LNCAP (cell line): ENCODE data around the gene IRX6.
A peak's percentile ranks its signal among the peaks of the same experiment; 100 is the strongest.

Source experiments
- TF ChIP-seq, protein P1 (sequence below): fragments of 450-650 bp; IDR thresholded peaks from 2 replicates; pipeline ENCODE4 v1.5.1; 2017; ENCODE audit warnings: mild to moderate bottlenecking

IRX6 gene

DNA sequence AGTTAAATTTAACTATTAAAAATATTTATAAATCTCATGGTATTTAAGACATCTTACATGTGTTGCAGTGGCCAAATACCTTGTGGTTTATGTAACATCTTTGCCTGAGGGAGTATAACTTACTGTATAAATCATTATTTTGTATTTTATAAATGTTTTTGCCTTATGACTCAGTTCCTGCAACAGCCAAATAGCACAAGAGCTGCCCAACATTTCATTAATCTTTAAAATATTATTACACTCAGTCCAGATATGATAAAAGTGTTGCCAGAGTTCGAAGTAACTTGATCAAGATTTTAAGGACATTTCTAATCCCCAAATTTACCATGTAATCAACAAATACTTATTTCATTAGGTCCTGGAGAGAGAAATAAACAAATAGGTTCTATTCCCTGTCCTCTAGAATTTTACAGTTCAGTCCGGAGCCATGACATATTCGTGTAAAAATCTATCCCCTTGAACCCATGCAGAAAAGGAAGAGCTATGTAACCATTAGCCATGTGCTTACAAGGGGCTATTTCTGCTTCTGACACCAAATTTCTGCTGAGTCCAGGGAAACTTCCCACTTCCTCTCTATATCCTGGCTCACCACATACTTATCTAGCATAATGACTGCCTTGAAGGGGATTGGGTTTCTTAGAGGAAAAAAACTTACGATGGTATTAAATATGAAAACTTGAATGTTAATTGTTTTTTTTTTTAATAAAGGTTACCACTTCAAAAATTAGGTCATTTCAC is 44.0 kb downstream of the IRX6 start:
- TF ChIP-seq, protein P1, sequence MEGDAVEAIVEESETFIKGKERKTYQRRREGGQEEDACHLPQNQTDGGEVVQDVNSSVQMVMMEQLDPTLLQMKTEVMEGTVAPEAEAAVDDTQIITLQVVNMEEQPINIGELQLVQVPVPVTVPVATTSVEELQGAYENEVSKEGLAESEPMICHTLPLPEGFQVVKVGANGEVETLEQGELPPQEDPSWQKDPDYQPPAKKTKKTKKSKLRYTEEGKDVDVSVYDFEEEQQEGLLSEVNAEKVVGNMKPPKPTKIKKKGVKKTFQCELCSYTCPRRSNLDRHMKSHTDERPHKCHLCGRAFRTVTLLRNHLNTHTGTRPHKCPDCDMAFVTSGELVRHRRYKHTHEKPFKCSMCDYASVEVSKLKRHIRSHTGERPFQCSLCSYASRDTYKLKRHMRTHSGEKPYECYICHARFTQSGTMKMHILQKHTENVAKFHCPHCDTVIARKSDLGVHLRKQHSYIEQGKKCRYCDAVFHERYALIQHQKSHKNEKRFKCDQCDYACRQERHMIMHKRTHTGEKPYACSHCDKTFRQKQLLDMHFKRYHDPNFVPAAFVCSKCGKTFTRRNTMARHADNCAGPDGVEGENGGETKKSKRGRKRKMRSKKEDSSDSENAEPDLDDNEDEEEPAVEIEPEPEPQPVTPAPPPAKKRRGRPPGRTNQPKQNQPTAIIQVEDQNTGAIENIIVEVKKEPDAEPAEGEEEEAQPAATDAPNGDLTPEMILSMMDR = no peak

DNA sequence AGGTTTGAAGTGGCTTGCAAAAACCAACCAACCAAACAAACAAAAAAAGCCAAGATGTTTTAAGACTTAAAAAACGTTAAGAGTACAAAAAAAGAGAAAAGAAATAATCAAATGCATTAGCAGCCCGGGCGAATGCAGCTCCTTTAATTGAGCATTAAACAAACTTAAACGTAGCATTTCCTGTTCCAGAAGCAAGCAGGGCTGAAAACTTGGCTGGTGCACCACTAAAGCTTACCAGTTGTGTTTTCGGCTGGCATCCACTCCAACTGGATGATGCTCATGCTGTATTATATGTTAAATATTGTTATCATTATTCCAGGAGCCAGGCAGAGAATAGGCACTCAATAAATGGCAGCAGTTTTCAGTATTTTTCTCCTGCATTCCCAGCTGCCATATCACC is 45.1 kb downstream of the IRX6 start:
- TF ChIP-seq, protein P1 = no peak

DNA sequence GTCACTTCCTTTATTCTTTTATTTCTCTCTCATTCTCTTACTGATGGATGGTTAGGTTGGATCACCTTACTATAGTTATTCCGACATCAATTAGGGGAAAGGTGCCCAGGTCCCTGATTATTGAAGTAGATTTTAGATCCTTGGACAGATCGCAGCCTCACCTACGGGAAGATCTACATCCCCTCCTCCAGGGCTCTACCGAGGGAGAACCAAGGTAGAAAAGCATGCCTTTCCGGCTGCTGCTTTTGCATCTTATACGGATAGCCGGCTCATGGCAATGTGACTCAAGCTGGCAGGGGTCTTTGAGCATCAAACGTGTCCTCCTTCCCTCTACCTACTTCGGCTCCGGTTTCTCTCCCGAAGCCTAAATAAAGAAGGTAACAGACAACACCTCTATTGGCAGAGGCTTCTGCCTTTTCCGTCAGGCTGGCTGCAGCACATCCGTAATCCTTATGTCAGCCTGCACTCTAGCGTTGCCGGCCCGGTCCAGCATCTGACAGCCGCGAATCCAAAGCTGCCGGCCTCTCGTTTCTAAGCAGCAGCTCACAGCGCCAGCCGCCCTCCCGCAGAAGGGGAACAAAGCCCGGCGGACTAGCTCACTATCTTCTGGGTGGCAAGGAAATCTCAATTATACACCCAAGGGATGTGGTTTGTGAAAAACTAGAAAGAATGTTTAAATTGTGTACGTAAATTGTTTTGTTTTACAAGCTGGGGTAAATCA is 46.9 kb downstream of the IRX6 start:
- TF ChIP-seq, protein P1 = peak; percentile 85

DNA sequence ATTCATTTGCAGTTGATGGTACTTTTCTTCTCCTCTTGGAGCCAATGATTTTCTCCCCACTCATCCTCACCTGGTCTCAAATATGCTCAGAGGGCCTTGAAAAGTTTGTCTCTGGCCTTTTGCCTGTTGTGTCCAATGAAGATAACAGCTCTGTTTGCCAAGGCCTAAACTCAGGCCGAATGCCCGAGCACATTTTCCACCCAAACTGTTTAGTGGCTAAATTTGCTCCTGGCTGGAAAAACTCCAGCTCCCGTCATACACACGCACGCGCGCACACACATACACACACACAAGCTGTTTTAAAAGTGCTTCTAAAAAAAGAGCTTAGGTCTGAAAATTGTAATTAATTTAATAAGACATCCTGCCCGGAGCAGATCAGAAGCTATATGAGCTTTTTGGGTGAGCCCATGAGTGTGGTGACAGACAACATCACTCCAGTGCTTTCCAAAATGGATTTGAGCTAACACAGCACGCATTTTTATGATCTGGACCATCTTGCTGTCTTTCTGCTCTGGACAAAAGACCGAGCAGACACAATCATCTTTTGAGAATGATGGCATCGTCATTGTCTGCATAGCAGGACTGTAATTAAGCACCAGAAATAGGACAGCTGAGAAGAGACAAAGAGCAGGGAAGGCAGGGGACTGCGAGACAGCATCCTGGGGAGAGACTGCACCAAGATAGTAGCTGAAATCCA is 48.9 kb downstream of the IRX6 start:
- TF ChIP-seq, protein P1 = no peak

DNA sequence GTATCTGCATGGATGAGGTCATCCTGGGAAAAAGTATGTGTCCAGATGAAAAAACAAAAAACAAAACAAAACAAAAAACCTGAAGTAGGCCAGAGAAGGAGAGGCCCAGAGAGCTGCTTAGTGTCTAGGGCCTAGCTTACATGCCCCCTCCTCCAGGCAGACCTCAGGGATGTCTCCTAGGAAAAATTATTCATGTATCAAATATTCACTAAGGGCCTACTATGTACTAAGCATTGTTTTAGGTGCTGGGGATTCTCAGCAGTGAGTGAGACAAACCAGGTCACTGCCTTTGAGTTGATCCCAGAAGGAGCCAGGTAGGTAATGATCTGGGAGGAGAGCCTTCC is 49.5 kb downstream of the IRX6 start:
- TF ChIP-seq, protein P1 = no peak

DNA sequence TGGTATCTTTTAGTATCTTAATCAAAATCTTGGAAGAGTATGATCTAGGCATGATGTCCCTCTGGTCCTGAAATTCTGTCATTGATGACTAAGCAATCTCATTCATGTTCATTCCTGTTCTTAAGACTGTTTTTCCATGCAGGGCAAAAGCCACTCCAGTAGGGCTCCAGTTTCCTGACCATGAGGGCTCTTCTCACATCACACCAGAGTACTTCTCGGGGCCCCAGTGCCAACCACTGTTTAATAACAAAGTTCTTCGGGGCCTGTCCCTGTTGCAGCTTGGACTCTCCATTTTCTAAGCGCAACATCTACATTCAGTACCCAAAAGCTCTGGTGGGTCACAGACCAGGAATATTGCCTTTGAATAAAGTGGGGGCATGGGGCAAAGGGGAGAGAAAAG is 52.0 kb downstream of the IRX6 start:
- TF ChIP-seq, protein P1 = no peak

DNA sequence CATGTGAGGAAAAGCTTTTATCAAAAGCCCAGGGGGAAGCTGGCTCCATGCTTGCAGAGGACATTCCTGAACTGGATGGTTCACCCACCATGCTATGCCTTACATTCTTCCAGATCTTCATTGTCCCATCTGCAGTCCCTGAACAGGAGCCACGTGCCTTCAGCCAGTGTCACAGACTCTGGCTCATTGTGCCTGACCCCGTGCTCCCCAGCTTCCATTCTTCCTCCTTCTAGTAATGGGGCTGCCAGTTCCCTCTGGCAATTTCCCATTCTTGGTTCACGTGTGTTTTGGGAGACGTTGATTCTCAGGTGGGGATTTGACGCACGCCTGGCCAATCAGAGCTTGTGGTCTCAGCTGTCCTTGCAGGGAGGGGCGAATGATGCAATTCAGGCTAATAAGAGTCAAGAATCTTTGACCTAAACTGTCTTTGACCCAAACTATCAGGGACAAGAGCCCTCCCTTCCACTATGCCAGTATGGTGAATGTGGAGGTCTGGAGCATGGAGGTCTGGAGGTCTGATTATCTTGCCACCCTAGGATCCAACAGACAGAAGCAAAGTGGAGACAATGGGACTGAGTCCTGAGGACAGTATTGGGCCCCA is 52.7 kb downstream of the IRX6 start:
- TF ChIP-seq, protein P1 = no peak
